LNCaP clone FGC (cell line): ENCODE measurements around the gene AK2.
A peak's percentile ranks its signal among the peaks of the same experiment; 100 is the strongest.

Source experiments
- DNase-seq: peaks from one replicate; pipeline ENCODE4 v3.0.0-alpha.2; 2011; ENCODE audit warnings: low read depth
- H3K4me3 ChIP-seq: 2 replicates; pipeline ENCODE4 v1.5.1; 2011; ENCODE audit warnings: mild to moderate bottlenecking, low read depth, low read length, control low read depth
- CTCF ChIP-seq: IDR thresholded peaks from 2 replicates; pipeline ENCODE4 v1.5.1; 2012; ENCODE audit warnings: mild to moderate bottlenecking; ENCODE audit not compliant: control insufficient read depth, insufficient read depth; ENCODE audit errors: extremely low read depth

The AK2 gene

GRCh38 chr1:32964461-32965250 is 72.0 kb downstream of the AK2 start, which contains the start of gene RNF19B:
Gene RNF19B, minus strand, starts transcription at chr1:32964809. Its CDS starts 124 bp downstream, at chr1:32964685.
- peak; percentile 73 for DNase-seq
- peak within 1 kb of the TSS; percentile 64 for H3K4me3 ChIP-seq
- no peak for TF ChIP-seq CTCF

GRCh38 chr1:32963746-32964460 is 72.8 kb downstream of the AK2 start:
- DNase-seq, result no peak
- TF ChIP-seq CTCF, result 0 out of 2 replicates have a peak, but pooled peaks have one; percentile 2
- peak overlapping the region; percentile 64 for H3K4me3 ChIP-seq

- no peak overlapping the region for H3K4me3 ChIP-seq
- no peak for TF ChIP-seq CTCF
- DNase-seq, result no peak
Measured at GRCh38 chr1:32962248-32962896, 74.3 kb downstream of the AK2 start.

GRCh38 chr1:32960819-32961355 is 75.8 kb downstream of the AK2 start:
- DNase-seq, result no peak
- no peak overlapping the region for H3K4me3 ChIP-seq
- TF ChIP-seq CTCF, result no peak

GRCh38 chr1:32960342-32960741 is 76.3 kb downstream of the AK2 start:
- no peak overlapping the region for H3K4me3 ChIP-seq
- no peak for TF ChIP-seq CTCF
- no peak for DNase-seq

GRCh38 chr1:32958827-32959226 is 77.9 kb downstream of the AK2 start:
- no peak for DNase-seq
- no peak overlapping the region for H3K4me3 ChIP-seq
- TF ChIP-seq CTCF, result no peak
